ENCODE measurements around the gene MAPK12. TPM values are rescaled to one million over a fixed set of nuclear protein-coding genes. Genes with fewer than 3 reads are reported as not detected.

MAPK12 gene
- total and polyA plus RNA-seq, 2 experiments from 2014 or later, result 12.5 to 33.8 TPM

GRCh38 chr22:50249341-50250248, 11.9 kb downstream of the MAPK12 start:
- Histone ChIP-seq H3K4me2 (peak overlapping the region; percentile 99), H3K9me2 (replicated peaks; ENCODE audit: insufficient read depth) (no peaks in the 10 kb centered on the region), H3K79me2 (peaks cover 34% of the 10 kb centered on the region), H3K36me3 (replicated peaks; ENCODE audit: insufficient read depth, low read depth) (no peaks in the 10 kb centered on the region), H4K20me1 (ENCODE audit: insufficient read depth, poor library complexity, severe bottlenecking) (no peaks in the 10 kb centered on the region), H2AFZ (no peak overlapping the region), H3K27me3 (no peaks in the 10 kb centered on the region), H3K9me3 (ENCODE audit: low read depth) (no peaks in the 10 kb centered on the region), H3K27ac (no peak overlapping the region), H3K4me3 (no peak overlapping the region), H3K4me1 (ENCODE audit: insufficient read depth) (peaks cover 20% of the 10 kb centered on the region)
- TF ChIP-seq CTCF (IDR thresholded peaks at IDR 0.05; ENCODE audit: poor library complexity) (no peak), EZH2 (IDR thresholded peaks at IDR 0.05; ENCODE audit: borderline replicate concordance) (no peak), EZH2phosphoT487 (IDR thresholded peaks at IDR 0.05; ENCODE audit: low read depth, severe bottlenecking, unreplicated experiment) (no peak)
- WGBS (ENCODE audit: low lambda C conversion rate, missing lambda C conversion rate), result 93% methylated on average over 30 of the region's 32 CpGs
- no peak for DNase-seq (ENCODE audit: low spot score)

GRCh38 chr22:50248196-50249081, 13.0 kb downstream of the MAPK12 start:
- DNase-seq (ENCODE audit: low spot score), result no peak
- H3K27me3 ChIP-seq, result no peaks in the 10 kb centered on the region
- no peaks in the 10 kb centered on the region for H3K9me3 ChIP-seq (ENCODE audit: low read depth)
- H2AFZ ChIP-seq, result no peak overlapping the region
- no peaks in the 10 kb centered on the region for H3K36me3 ChIP-seq (replicated peaks; ENCODE audit: insufficient read depth, low read depth)
- peaks cover 45% of the 10 kb centered on the region for H3K79me2 ChIP-seq
- no peak overlapping the region for H3K4me2 ChIP-seq
- peaks cover 20% of the 10 kb centered on the region for H3K4me1 ChIP-seq (ENCODE audit: insufficient read depth)
- no peaks in the 10 kb centered on the region for H4K20me1 ChIP-seq (ENCODE audit: insufficient read depth, poor library complexity, severe bottlenecking)
- H3K9me2 ChIP-seq (replicated peaks; ENCODE audit: insufficient read depth), result no peaks in the 10 kb centered on the region
- H3K4me3 ChIP-seq, result no peak overlapping the region
- TF ChIP-seq CTCF (IDR thresholded peaks at IDR 0.05; ENCODE audit: poor library complexity) (no peak), EZH2phosphoT487 (IDR thresholded peaks at IDR 0.05; ENCODE audit: low read depth, severe bottlenecking, unreplicated experiment) (no peak), EZH2 (IDR thresholded peaks at IDR 0.05; ENCODE audit: borderline replicate concordance) (no peak)
- WGBS (ENCODE audit: low lambda C conversion rate, missing lambda C conversion rate), result 92% methylated on average over 28 of the region's 29 CpGs
- no peak overlapping the region for H3K27ac ChIP-seq

DNA sequence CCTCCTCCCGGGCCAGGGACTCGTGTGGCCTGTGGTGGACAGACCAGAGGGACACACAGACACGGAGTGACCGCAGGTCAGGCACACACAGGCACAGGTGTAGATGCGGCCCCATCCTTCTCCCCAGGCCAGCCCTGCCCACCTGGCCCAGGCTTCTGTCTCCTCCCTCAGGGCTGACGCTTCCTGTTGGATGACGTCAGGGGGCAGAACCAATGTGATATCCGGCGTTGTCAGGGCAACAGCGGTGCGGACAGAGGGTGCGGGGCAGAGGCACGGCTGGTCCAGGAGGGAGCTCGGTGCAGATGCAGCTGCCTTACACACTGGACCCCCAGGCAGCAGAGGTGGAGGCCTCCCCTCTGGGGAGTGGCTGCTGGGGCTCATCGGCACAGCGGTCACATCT, 13.7 kb downstream of the MAPK12 start:
- H2AFZ ChIP-seq, result no peak overlapping the region
- 67% methylated on average over 16 of the region's 16 CpGs for WGBS (ENCODE audit: low lambda C conversion rate, missing lambda C conversion rate)
- H3K9me3 ChIP-seq (ENCODE audit: low read depth), result no peaks in the 10 kb centered on the region
- TF ChIP-seq EZH2 (IDR thresholded peaks at IDR 0.05; ENCODE audit: borderline replicate concordance) (no peak), CTCF (IDR thresholded peaks at IDR 0.05; ENCODE audit: poor library complexity) (no peak), EZH2phosphoT487 (IDR thresholded peaks at IDR 0.05; ENCODE audit: low read depth, severe bottlenecking, unreplicated experiment) (no peak)
- no peak for DNase-seq (ENCODE audit: low spot score)
- no peaks in the 10 kb centered on the region for H3K27me3 ChIP-seq
- H3K79me2 ChIP-seq, result peaks cover 52% of the 10 kb centered on the region
- H3K4me3 ChIP-seq, result no peak overlapping the region
- H3K4me2 ChIP-seq, result no peak overlapping the region
- H3K36me3 ChIP-seq (replicated peaks; ENCODE audit: insufficient read depth, low read depth), result no peaks in the 10 kb centered on the region
- H3K4me1 ChIP-seq (ENCODE audit: insufficient read depth), result peaks cover 25% of the 10 kb centered on the region
- H3K9me2 ChIP-seq (replicated peaks; ENCODE audit: insufficient read depth), result no peaks in the 10 kb centered on the region
- no peak overlapping the region for H3K27ac ChIP-seq
- no peaks in the 10 kb centered on the region for H4K20me1 ChIP-seq (ENCODE audit: insufficient read depth, poor library complexity, severe bottlenecking)

Measured in hepatocyte (in vitro differentiated cells).